HG03457 (cell line): ENCODE data around the gene SENP2.
"Not testable (repeated sequence)": the region's sequence is repeated elsewhere in the genome, so short reads cannot be mapped to it uniquely, and the experiment has no call there.

Experiments
- ATAC-seq: cut with Tn5 transposase; IDR thresholded peaks from one replicate; pipeline ENCODE4 v1.9.1; 2021; ENCODE audit warnings: moderate number of reproducible peaks; ENCODE audit not compliant: unreplicated experiment

SENP2 gene

GRCh38 chr3:185585859-185586685 is at the start of gene SENP2:
Gene SENP2 (plus strand): TSS chr3:185586295. CDS start chr3:185586414, 119 bp downstream.
- ATAC-seq, result peak; percentile 94

- peak; percentile 96 for ATAC-seq
Measured at GRCh38 chr3:185537369-185537970, 48.6 kb upstream of the SENP2 start.

- no peak for ATAC-seq
Measured at GRCh38 chr3:185539934-185540333, 46.2 kb upstream of the SENP2 start.

GRCh38 chr3:185540695-185541094 is 45.4 kb upstream of the SENP2 start:
- no peak for ATAC-seq

GRCh38 chr3:185549122-185549521 is 37.0 kb upstream of the SENP2 start:
- no peak for ATAC-seq

- no peak for ATAC-seq
Measured at GRCh38 chr3:185549651-185550111, 36.4 kb upstream of the SENP2 start.

- peak; percentile 79 for ATAC-seq
Measured at GRCh38 chr3:185552358-185552877, 33.7 kb upstream of the SENP2 start, which contains the start of gene LIPH. Gene LIPH (minus strand): TSS chr3:185552588. CDS start chr3:185552471, 117 bp downstream.

- no peak for ATAC-seq
Measured at GRCh38 chr3:185555101-185555501, 31.0 kb upstream of the SENP2 start.

- no peak for ATAC-seq
Measured at GRCh38 chr3:185555860-185556347, 30.2 kb upstream of the SENP2 start.

- ATAC-seq, result not testable (repeated sequence)
Measured at GRCh38 chr3:185556640-185557039, 29.5 kb upstream of the SENP2 start.

GRCh38 chr3:185558395-185558794 is 27.7 kb upstream of the SENP2 start:
- ATAC-seq, result no peak

GRCh38 chr3:185559706-185560090 is 26.4 kb upstream of the SENP2 start:
- no peak for ATAC-seq

- no peak for ATAC-seq
Measured at GRCh38 chr3:185560676-185561075, 25.4 kb upstream of the SENP2 start.

- no peak for ATAC-seq
Measured at GRCh38 chr3:185561374-185561943, 24.6 kb upstream of the SENP2 start.

- ATAC-seq, result no peak
Measured at GRCh38 chr3:185561958-185562357, 24.1 kb upstream of the SENP2 start.

- ATAC-seq, result no peak
Measured at GRCh38 chr3:185572183-185572582, 13.9 kb upstream of the SENP2 start.

- ATAC-seq, result not testable (repeated sequence)
Measured at GRCh38 chr3:185575108-185575869, 10.8 kb upstream of the SENP2 start.

- ATAC-seq, result no peak
Measured at GRCh38 chr3:185582236-185582635, 3.9 kb upstream of the SENP2 start.

GRCh38 chr3:185582871-185583270 is 3.2 kb upstream of the SENP2 start:
- ATAC-seq, result no peak

GRCh38 chr3:185583925-185584324 is 2.2 kb upstream of the SENP2 start:
- no peak for ATAC-seq

- no peak for ATAC-seq
Measured at GRCh38 chr3:185584686-185585085, 1.4 kb upstream of the SENP2 start.
